AG04449 (cell line): ENCODE measurements around the gene OLFML3.
"Not testable (repeated sequence)": the region's sequence is repeated elsewhere in the genome, so short reads cannot be mapped to it uniquely, and the experiment has no call there.

ENCODE experiments used
- CTCF ChIA-PET: fragments of 350-600 bp; formaldehyde crosslinking; extraction: SDS; loops from one replicate; lab custom pipeline; 2021; ENCODE audit warnings: antibody characterized with exemption; lab: Yijun Ruan, JAX
- POLR2A ChIA-PET: fragments of 400-600, 350-600 bp; formaldehyde crosslinking; extraction: SDS; loops from one replicate; lab custom pipeline; 2020; ENCODE audit warnings: antibody characterized with exemption, inconsistent platforms; lab: Yijun Ruan, JAX
- DNase-seq: peaks from one replicate; pipeline ENCODE4 v3.0.0-alpha.2; 2010; ENCODE audit warnings: low read depth, low spot score
- H3K4me3 ChIP-seq: 2 replicates; pipeline ENCODE4 v1.5.1; 2011; ENCODE audit warnings: low read depth, mild to moderate bottlenecking, control low read depth, low read length
- CTCF ChIP-seq: IDR thresholded peaks from one replicate; pipeline ENCODE4 v1.5.1; 2011; ENCODE audit warnings: mild to moderate bottlenecking, moderate library complexity, low read length, control low read depth, inconsistent platforms; ENCODE audit not compliant: insufficient read depth; ENCODE audit errors: missing control alignments

The OLFML3 gene

GRCh38 chr1:114015075-114015474 lies 35.8 kb downstream of the OLFML3 start:
- CTCF ChIA-PET: no interaction called here
- no peak for TF ChIP-seq CTCF
- DNase-seq: no peak
- no peak overlapping the region for H3K4me3 ChIP-seq
- POLR2A ChIA-PET: no interaction called here

GRCh38 chr1:114019724-114020123 lies 40.5 kb downstream of the OLFML3 start:
- H3K4me3 ChIP-seq, CTCF ChIA-PET, DNase-seq, POLR2A ChIA-PET: not testable (repeated sequence)

GRCh38 chr1:114021665-114022099 lies 42.4 kb downstream of the OLFML3 start:
- CTCF ChIA-PET: interaction anchor here (1.2 kb wide), 1 partner anchor 17 kb away, joined by 3 read pairs; no protein-coding TSS in a partner anchor
- no peak for TF ChIP-seq CTCF
- DNase-seq: no peak
- POLR2A ChIA-PET: no interaction called here
- no peak overlapping the region for H3K4me3 ChIP-seq

GRCh38 chr1:114022877-114023276 lies 43.6 kb downstream of the OLFML3 start:
- POLR2A ChIA-PET: no interaction called here

GRCh38 chr1:114023377-114023776 lies 44.1 kb downstream of the OLFML3 start:
- ChIA-PET POLR2A (no interaction called here), CTCF (no interaction called here)
- no peak for DNase-seq
- TF ChIP-seq CTCF: no peak
- no peak overlapping the region for H3K4me3 ChIP-seq

More at GRCh38 chr1:114022877-114023276, 43.6 kb downstream of the OLFML3 start:
- CTCF ChIA-PET: interaction anchor here (1.2 kb wide), 1 partner anchor 18 kb away, joined by 3 read pairs; no protein-coding TSS in a partner anchor
- H3K4me3 ChIP-seq: no peak overlapping the region
- no peak for TF ChIP-seq CTCF
- DNase-seq: no peak

- DNase-seq: no peak
- no peak overlapping the region for H3K4me3 ChIP-seq
- TF ChIP-seq CTCF: no peak
- CTCF ChIA-PET: interaction anchor here (1.4 kb wide), 1 partner anchor 10 kb away, joined by 3 read pairs; no protein-coding TSS in a partner anchor
- POLR2A ChIA-PET: interaction anchor here (0.7 kb wide), 1 partner anchor 129 kb away, joined by 3 read pairs; no protein-coding TSS in a partner anchor
Measured at GRCh38 chr1:114024049-114024448, 44.8 kb downstream of the OLFML3 start.

- no peak for TF ChIP-seq CTCF
- ChIA-PET CTCF (no interaction called here), POLR2A (no interaction called here)
- no peak overlapping the region for H3K4me3 ChIP-seq
- DNase-seq: no peak
Measured at GRCh38 chr1:114025609-114026401, 46.5 kb downstream of the OLFML3 start.
